NB4 (cell line): ENCODE results near the gene CRAMP1.

Experiments used
- DNase-seq: peaks from one replicate; pipeline ENCODE4 v3.0.0; 2010; ENCODE audit warnings: low read depth
- H3K4me3 ChIP-seq: one replicate; pipeline ENCODE4 v1.5.1; 2011; ENCODE audit warnings: mild to moderate bottlenecking, low read depth, low read length, moderate library complexity
- MYC ChIP-seq: IDR thresholded peaks from 2 replicates; pipeline ENCODE4 v1.6.1; 2011; ENCODE audit warnings: low read depth, low read length
- POLR2A ChIP-seq: IDR thresholded peaks from 2 replicates; pipeline ENCODE4 v1.6.1; 2011; ENCODE audit warnings: mild to moderate bottlenecking; ENCODE audit not compliant: insufficient read length; ENCODE audit errors: extremely low read depth
- TF ChIP-seq, protein P1 (sequence below): IDR thresholded peaks from 2 replicates; pipeline ENCODE4 v1.6.1; 2011; ENCODE audit warnings: low read depth, low read length
- TF ChIP-seq, protein P2 (sequence below): IDR thresholded peaks from one replicate; pipeline ENCODE4 v1.5.1; 2012; ENCODE audit warnings: low read depth, low read length

The CRAMP1 gene

DNA sequence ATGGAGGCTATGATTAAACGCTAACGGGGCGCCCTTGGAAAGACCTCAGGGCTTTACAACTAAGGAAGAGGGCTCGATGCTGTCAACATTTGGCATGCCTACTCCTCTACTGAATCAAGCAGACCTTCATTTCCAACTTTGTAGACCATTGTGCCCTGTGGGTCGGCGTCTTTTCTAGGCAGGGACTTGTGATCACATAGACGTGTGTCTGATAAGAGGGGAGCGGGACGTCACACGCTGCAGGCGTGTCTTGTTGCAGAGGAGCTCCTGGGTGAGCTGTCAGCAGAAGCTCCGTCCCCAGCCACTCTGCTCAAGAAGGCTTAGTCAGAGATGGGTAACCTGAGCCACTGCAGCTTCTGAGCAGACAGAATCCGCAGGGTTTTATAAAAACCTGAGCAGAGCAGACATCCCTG, 96.6 kb downstream of the CRAMP1 start:
- no peak for DNase-seq
- no peak overlapping the region for H3K4me3 ChIP-seq
- TF ChIP-seq, protein P1, sequence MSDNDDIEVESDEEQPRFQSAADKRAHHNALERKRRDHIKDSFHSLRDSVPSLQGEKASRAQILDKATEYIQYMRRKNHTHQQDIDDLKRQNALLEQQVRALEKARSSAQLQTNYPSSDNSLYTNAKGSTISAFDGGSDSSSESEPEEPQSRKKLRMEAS, result no peak
- TF ChIP-seq POLR2A (no peak), MYC (no peak)
- TF ChIP-seq, protein P2, sequence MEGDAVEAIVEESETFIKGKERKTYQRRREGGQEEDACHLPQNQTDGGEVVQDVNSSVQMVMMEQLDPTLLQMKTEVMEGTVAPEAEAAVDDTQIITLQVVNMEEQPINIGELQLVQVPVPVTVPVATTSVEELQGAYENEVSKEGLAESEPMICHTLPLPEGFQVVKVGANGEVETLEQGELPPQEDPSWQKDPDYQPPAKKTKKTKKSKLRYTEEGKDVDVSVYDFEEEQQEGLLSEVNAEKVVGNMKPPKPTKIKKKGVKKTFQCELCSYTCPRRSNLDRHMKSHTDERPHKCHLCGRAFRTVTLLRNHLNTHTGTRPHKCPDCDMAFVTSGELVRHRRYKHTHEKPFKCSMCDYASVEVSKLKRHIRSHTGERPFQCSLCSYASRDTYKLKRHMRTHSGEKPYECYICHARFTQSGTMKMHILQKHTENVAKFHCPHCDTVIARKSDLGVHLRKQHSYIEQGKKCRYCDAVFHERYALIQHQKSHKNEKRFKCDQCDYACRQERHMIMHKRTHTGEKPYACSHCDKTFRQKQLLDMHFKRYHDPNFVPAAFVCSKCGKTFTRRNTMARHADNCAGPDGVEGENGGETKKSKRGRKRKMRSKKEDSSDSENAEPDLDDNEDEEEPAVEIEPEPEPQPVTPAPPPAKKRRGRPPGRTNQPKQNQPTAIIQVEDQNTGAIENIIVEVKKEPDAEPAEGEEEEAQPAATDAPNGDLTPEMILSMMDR, result no peak

DNA sequence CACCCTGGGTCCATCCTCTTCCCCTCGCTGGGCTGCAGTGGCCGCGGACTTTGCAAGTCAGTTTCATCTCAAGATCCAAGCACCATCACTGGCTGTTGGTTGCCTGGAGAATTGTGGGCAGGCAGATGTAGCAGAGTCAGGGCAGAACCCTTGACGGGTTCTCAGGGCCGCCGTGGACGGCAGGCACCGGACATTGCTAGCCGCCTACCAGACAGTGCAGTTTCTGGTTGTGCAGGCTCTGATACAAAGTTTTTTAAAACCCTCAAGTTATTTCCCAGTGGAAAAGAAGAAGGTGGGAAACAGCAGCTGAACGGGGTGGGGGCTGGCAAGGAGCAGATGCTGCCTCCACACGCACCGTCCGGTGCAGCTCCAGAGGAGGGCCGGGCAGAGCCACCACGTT, 97.2 kb downstream of the CRAMP1 start:
- no peak overlapping the region for H3K4me3 ChIP-seq
- DNase-seq, result no peak
- TF ChIP-seq, protein P1, result no peak
- TF ChIP-seq POLR2A, result no peak
- TF ChIP-seq, protein P2, result no peak

DNA sequence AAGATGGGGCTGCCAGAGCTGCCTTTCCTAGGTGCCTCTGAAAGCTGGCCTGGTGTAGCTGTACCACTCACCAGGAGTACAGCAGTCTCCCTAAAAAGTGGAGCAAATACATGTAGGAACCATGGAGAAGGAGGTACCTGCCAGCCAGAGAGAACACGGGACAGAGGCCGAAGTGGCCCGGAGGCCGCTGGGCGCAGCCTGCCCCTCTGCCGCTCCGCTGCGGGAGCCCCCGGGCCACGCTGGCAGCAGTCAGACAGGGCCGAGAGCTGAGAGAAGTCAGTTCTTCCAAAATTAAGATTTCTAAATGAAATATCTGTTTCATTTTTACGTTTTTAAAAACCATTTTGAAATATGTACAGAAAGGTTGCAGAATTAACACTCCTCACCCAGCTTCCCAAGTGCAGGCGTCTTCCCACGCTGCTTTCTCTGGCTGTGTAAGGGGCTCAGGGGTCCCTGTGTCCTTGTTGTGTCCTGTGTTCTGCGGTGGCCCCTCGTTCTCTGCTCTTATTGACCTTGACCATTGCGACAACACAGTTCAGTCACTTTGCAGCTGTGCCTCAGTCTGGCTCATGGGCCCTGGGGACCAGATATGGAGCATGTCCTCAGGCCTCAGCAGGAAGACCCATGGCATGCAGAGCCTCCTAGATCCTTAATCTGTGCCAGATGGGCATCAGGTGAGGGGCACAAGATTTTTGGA, 98.8 kb downstream of the CRAMP1 start:
- no peak for DNase-seq
- no peak overlapping the region for H3K4me3 ChIP-seq
- no peak for TF ChIP-seq MYC
- TF ChIP-seq, protein P2, result no peak
- TF ChIP-seq, protein P1, result no peak
- no peak for TF ChIP-seq POLR2A

DNA sequence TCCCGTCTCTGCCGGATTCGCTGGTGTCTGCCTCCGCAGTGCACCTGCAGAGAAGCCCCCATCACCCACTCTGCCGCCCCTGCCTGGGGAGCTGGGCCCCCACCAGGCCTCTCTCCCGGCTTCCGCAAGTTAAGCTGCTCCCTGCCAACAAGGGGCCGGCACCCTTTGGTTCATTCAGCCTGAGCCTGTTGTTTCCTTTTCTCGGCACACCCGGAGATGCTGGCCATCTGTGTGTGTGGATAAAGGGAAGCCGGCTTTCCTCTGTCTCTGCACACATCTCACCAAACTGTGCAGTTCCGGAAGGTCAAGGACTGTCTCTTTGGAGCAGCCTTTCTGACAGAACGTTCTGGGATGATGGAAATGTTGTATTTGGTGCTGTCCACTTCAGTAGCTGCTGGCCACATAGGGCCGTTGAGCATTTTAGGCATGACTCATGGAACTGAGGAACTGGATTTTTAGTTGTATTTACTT, 100.7 kb downstream of the CRAMP1 start:
- H3K4me3 ChIP-seq, result no peak overlapping the region

DNA sequence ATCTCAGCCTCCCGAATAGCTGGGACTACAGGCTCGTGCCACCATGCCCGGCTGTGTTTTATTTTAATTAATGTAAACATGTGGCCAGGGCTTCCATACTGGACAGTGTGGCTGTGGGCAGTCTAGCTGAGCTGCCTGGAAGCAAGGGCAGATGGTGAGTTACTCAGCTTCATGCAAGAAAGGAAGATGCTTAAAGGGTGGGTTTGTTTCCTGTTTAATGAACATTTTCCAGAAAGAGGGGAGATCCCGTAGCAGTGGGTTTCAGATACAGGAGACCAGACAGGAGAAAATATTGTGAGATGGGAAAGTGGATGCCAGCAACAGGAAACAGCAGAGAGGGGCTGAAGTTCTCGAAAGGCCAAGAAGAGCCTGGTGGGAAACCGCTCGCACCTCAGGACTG, 101.2 kb downstream of the CRAMP1 start:
- TF ChIP-seq, protein P2, result no peak
- TF ChIP-seq, protein P1, result no peak
- TF ChIP-seq POLR2A (no peak), MYC (no peak)
- DNase-seq, result no peak
- no peak overlapping the region for H3K4me3 ChIP-seq

More for the DNA sequence above, 100.7 kb downstream of the CRAMP1 start:
- TF ChIP-seq, protein P1, result no peak
- TF ChIP-seq MYC, result no peak
- TF ChIP-seq POLR2A, result no peak
- DNase-seq, result no peak

DNA sequence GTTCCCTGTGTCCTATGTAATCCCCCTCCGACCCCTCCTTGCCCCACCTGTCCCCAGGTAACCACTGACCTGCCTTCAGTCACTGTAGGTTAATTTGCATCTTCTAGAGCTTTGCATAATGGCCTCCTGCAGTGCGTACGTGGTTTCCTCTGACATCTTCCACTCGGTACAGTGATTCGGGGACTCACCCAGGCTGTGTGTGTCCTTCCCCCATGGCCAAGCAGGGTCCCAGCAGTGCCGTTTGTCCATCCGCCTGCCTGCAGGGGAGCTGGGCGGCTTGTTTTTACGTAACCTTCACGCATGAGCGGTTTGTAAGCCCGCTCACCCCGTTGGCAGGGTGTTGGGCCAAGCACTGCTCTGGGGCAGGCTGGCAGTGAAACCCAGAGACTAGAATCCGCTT, 101.8 kb downstream of the CRAMP1 start:
- DNase-seq, result no peak
- TF ChIP-seq, protein P1, result no peak
- TF ChIP-seq, protein P2, result no peak
- TF ChIP-seq MYC (no peak), POLR2A (no peak)
- H3K4me3 ChIP-seq, result no peak overlapping the region
